Immature natural killer cell (primary cell): ENCODE results near the gene NRXN2. TPM values are rescaled to one million over a fixed set of nuclear protein-coding genes. Genes with fewer than 3 reads are reported as not detected.
A peak's percentile ranks its signal among the peaks of the same experiment; 100 is the strongest.
"Not testable (repeated sequence)": the region's sequence is repeated elsewhere in the genome, so short reads cannot be mapped to it uniquely, and the experiment has no call there.

Experiments
- DNase-seq, 3 donors: peaks; one replicate each; pipeline ENCODE4 v3.0.0; 2022; ENCODE audit warnings: mixed read lengths in 1 of 3
- H3K27ac Mint-ChIP-seq, 6 donors: one replicate each; pipeline ENCODE4 v1.8.0; 2020; ENCODE audit warnings: mixed read lengths in 6 of 6, mild to moderate bottlenecking in 5 of 6, inconsistent platforms in 4 of 6, moderate library complexity in 3 of 6
- H3K27me3 Mint-ChIP-seq, 3 donors: one replicate each; pipeline ENCODE4 v1.8.0; 2020 to 2021; ENCODE audit warnings: low read depth in 3 of 3, mild to moderate bottlenecking in 3 of 3, mixed read lengths in 3 of 3, moderate library complexity in 3 of 3, inconsistent platforms in 1 of 3
- H3K36me3 Mint-ChIP-seq, 3 donors: one replicate each; pipeline ENCODE4 v1.8.0; 2020; ENCODE audit warnings: mixed read lengths in 3 of 3, inconsistent platforms in 2 of 3, mild to moderate bottlenecking in 2 of 3
- H3K4me1 Mint-ChIP-seq, 2 donors: one replicate each; pipeline ENCODE4 v1.8.0; 2020; ENCODE audit warnings: inconsistent platforms in 2 of 2, mild to moderate bottlenecking in 2 of 2, mixed read lengths in 2 of 2, moderate library complexity in 1 of 2
- H3K4me3 Mint-ChIP-seq, 5 donors: one replicate each; pipeline ENCODE4 v1.8.0; 2020; ENCODE audit warnings: mild to moderate bottlenecking in 5 of 5, mixed read lengths in 5 of 5, inconsistent platforms in 3 of 5, moderate library complexity in 3 of 5
- H3K9me3 Mint-ChIP-seq, 6 donors: one replicate each; pipeline ENCODE4 v1.8.0; 2020; ENCODE audit warnings: mild to moderate bottlenecking in 6 of 6, mixed read lengths in 6 of 6, inconsistent platforms in 4 of 6, moderate library complexity in 3 of 6
- polyA plus RNA-seq, 3 donors: library from polyadenylated mRNA; unstranded; fragments of 300-500 nt; fragmentation: Illumina TruSeq; gene quantifications; one replicate each; pipeline ENCODE4 v1.2.3, GENCODE V29; 2021

The NRXN2 gene
- polyA plus RNA-seq, 3 donors from 2014 or later, result 0.44 to 3.6 (median 3.2) TPM

DNA sequence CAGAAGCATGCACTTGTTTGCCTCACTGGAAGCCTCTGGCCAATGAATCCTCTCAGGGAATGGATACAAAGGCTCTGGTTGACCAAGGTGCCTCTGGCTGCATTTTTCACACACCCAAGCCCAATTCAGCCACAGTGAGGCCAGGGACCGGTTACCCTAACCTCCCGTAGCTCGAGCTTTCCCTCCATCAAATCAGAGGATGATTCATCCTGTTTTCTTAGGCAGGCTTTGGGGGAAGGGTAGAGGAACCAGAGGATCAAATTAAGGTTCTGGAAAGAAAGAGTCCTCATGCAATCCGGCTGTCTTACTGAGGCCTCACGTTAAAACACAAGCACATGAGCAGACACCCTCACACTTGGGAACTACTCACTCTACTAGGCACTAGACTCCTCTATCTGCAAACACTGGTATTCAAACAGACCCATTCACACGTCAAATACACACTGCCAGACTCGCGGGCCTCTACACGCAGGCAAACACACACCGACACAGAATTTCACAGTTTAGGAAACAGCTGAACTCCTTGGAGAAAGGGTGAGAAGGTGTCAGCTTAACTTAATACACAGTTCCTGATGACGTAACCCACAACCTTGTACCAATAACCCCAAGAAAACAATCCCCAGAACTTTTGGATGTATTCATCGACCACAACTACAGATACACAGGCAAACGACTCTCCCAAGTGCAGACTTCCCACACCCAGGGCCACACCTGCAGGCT lies 12.4 kb downstream of the NRXN2 start:
- Mint-ChIP-seq H3K4me1 (peaks cover 12 to 16% of the 10 kb centered on the region in 2 donors), H3K9me3 (peaks cover 0 to 1% (median 0%) of the 10 kb centered on the region in 6 donors), H3K36me3 (no peaks in the 10 kb centered on the region), H3K27ac (no peak overlapping the region), H3K4me3 (peak overlapping the region in 1 of 5 donors; percentile 54), H3K27me3 (peaks cover 16 to 45% (median 34%) of the 10 kb centered on the region in 3 donors)
- no peak for DNase-seq

- DNase-seq, result no peak
- Mint-ChIP-seq H3K27me3 (peaks cover 4 to 29% (median 15%) of the 10 kb centered on the region in 3 donors), H3K27ac (no peak overlapping the region), H3K36me3 (no peaks in the 10 kb centered on the region), H3K9me3 (peaks cover 0 to 1% (median 0%) of the 10 kb centered on the region in 6 donors), H3K4me1 (peaks cover 0 to 2% of the 10 kb centered on the region in 2 donors), H3K4me3 (no peak overlapping the region)
Observed at GRCh38 chr11:64705501-64705900, 17.5 kb downstream of the NRXN2 start.

DNA sequence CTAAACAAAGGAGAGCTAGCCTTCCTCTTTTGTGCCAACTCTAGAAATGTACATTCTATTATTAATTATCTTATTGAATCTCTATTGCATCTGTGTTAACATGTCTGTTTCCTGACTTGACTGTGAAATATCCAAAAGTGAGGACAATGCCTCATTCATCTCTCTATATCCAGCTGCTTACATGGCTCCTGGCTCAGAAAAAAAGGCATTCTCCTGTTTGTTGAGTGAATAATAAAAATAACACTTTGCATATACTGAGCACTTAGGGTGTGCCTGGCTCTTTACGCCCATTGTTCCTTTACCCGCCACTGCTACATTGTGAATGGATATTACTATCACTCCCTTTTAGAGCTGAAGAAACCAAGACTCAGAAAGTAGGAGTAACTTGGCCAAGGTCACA lies 19.9 kb downstream of the NRXN2 start:
- Mint-ChIP-seq H3K36me3 (no peaks in the 10 kb centered on the region), H3K4me1 (peaks cover 0 to 2% of the 10 kb centered on the region in 2 donors), H3K27me3 (peaks cover 4 to 23% (median 20%) of the 10 kb centered on the region in 3 donors), H3K27ac (no peak overlapping the region), H3K9me3 (peaks cover 0 to 1% (median 0%) of the 10 kb centered on the region in 6 donors), H3K4me3 (no peak overlapping the region)
- DNase-seq, result no peak

DNA sequence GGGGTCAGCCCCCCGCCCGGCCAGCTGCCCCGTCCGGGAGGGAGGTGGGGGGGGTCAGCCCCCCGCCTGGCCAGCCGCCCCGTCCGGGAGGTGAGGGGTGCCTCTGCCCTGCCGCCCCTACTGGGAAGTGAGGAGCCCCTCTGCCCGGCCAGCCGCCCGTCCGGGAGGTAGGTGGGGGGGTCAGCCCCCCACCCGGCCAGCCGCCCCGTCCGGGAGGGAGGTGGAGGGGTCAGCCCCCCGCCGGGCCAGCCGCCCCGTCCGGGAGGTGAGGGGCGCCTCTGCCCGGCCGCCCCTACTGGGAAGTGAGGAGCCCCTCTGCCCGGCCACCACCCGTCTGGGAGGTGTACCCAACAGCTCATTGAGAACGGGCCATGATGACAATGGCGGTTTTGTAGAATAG lies 21.0 kb downstream of the NRXN2 start:
- H3K27ac Mint-ChIP-seq, H3K4me3 Mint-ChIP-seq, DNase-seq, H3K4me1 Mint-ChIP-seq, H3K9me3 Mint-ChIP-seq, H3K36me3 Mint-ChIP-seq: not testable (repeated sequence)
- peaks cover 4 to 22% (median 17%) of the 10 kb centered on the region in 3 donors for H3K27me3 Mint-ChIP-seq

DNA sequence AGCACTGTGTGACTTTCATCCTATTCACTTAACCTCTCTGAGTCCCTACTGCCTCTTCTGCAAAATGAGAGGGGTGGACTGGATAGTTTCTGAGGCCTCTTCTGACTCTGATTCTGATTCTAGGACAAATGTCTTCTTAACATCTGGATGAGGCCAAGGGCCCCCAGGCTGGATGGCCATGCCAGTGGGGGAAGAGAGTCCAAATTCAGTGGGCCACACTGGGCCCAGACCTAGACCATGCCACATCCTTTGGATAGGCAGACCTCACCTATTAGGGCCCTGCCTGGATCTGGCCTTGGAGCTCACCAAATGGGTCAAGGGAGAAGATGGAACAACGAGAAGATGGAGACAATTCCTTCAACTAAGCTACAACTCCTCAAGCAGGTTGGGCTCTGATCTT lies 24.6 kb downstream of the NRXN2 start:
- Mint-ChIP-seq H3K27me3 (peaks cover 0 to 14% (median 9%) of the 10 kb centered on the region in 3 donors), H3K9me3 (no peaks in the 10 kb centered on the region), H3K36me3 (no peaks in the 10 kb centered on the region), H3K27ac (no peak overlapping the region), H3K4me3 (no peak overlapping the region), H3K4me1 (no peaks in the 10 kb centered on the region)
- no peak for DNase-seq

DNA sequence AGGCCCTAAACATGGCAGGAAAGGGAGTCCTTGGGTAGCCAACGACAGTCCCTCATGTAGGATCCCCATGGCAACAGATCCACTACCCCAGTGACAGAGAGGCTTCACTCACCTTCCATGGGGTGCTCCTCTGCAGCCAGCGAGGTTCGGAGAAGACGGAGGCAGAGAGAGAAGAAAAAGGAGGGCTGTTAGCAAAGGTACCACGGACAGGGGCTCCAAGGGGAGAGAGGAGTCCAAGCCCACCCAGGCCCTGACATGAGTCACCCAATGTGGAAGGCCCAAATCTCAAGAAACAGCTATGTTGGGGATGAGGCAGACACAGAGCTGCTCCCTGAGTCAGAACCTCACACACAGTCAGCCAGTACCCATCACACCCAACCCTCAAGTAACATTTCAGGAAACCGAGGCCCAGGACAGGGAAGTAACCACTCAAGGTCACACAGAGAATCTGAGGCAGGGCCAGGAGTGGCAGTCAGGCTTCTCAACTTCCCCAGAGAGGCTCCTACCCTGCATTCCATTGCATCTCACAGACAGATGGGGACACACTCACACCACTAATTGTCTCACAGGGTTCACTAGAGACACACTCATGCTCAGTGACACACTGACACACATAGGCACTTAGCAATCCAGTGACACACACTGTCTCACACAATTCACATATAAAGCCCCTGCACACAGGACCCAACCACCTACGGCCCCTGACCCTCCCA lies 25.2 kb downstream of the NRXN2 start:
- H3K4me3 Mint-ChIP-seq, result no peak overlapping the region
- DNase-seq, result no peak
- no peaks in the 10 kb centered on the region for H3K4me1 Mint-ChIP-seq
- H3K27ac Mint-ChIP-seq, result no peak overlapping the region
- no peaks in the 10 kb centered on the region for H3K9me3 Mint-ChIP-seq
- no peaks in the 10 kb centered on the region for H3K36me3 Mint-ChIP-seq
- peaks cover 0 to 16% (median 9%) of the 10 kb centered on the region in 3 donors for H3K27me3 Mint-ChIP-seq

DNA sequence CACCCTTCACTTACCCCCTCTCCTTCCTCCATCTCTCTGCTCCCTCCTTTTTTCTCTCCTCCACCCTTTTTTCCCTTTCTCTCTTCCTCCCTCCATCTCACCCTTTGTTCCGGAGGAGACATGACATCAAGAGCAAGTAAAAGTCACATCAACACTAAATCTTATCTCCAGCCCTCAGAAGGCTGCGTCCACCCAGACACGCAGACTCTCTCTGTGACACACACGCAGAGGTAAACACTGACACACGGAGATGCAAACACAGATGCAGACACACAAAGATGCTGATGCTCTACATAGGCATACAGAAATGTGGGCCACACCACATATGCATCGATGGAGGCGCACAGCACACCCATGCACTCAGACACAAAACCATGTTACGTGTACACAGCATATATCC lies 27.0 kb downstream of the NRXN2 start:
- DNase-seq, result no peak
- Mint-ChIP-seq H3K36me3 (no peaks in the 10 kb centered on the region), H3K27me3 (peaks cover under 1 to 18% (median 9%) of the 10 kb centered on the region in 3 donors), H3K4me1 (no peaks in the 10 kb centered on the region), H3K9me3 (no peaks in the 10 kb centered on the region), H3K27ac (no peak overlapping the region), H3K4me3 (no peak overlapping the region)

DNA sequence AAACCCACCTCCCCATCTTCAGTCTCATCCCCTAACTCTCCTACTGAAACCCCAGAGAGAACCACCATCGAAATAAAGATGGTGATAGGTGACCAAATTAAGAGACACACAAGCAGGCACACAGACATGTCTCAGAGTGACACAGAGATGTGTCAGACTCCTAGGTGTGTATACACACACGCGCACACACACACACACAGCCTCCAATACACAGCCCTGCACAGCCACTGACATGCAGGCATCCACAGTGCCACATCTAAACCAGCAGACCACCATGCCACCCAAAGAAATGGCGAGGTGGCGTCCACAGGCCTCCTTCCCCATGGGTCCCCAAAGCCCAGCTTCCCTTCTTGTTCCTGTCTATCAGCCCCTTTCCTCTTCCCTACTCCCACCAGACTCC lies 27.4 kb downstream of the NRXN2 start:
- H3K27me3 Mint-ChIP-seq, result peaks cover 3 to 18% (median 10%) of the 10 kb centered on the region in 3 donors
- no peak overlapping the region for H3K4me3 Mint-ChIP-seq
- H3K36me3 Mint-ChIP-seq, result no peaks in the 10 kb centered on the region
- no peak for DNase-seq
- H3K9me3 Mint-ChIP-seq, result no peaks in the 10 kb centered on the region
- no peaks in the 10 kb centered on the region for H3K4me1 Mint-ChIP-seq
- H3K27ac Mint-ChIP-seq, result no peak overlapping the region

DNA sequence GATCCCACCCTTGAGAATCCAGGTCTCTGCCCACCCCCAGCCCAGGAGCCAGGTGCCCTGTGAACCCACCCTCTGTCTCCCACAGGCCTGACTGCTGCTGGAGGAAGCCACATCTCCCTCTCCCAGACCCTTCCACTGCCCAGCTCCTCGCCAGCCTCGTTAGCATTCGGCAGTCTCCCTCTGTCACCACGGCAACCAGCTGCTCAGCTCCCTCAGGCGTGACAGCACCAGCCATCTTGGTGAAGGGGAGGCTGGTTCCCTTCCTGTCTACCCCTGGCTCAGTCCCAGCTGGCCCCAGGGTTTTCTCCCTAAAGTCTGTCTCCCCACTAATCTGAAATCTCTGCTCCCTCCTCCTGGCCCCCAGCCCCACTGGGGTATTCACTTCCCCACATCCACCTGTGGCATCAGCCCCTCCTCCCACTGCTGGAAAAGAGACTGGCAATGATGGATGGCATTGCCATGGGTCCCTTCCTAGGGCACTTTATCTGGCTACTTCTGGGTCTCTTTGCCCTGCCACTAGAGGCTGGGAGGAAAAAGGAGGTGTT lies 28.1 kb downstream of the NRXN2 start:
- Mint-ChIP-seq H3K4me1 (no peaks in the 10 kb centered on the region), H3K27ac (no peak overlapping the region)

GRCh38 chr11:64694026-64694755 lies 28.8 kb downstream of the NRXN2 start:
- Mint-ChIP-seq H3K4me1 (peaks cover under 1 to 2% of the 10 kb centered on the region in 2 donors), H3K27me3 (peaks cover 3 to 18% (median 8%) of the 10 kb centered on the region in 3 donors), H3K36me3 (no peaks in the 10 kb centered on the region), H3K4me3 (no peak overlapping the region), H3K9me3 (no peaks in the 10 kb centered on the region), H3K27ac (no peak overlapping the region)
- no peak for DNase-seq

More for the DNA sequence above, 28.1 kb downstream of the NRXN2 start:
- Mint-ChIP-seq H3K36me3 (no peaks in the 10 kb centered on the region), H3K9me3 (no peaks in the 10 kb centered on the region), H3K4me3 (no peak overlapping the region), H3K27me3 (peaks cover 3 to 18% (median 8%) of the 10 kb centered on the region in 3 donors)
- no peak for DNase-seq

GRCh38 chr11:64692764-64693331 lies 30.1 kb downstream of the NRXN2 start:
- H3K4me1 Mint-ChIP-seq, result peaks cover 12 to 15% of the 10 kb centered on the region in 2 donors
- H3K27me3 Mint-ChIP-seq, result peaks cover 3 to 18% (median 6%) of the 10 kb centered on the region in 3 donors
- DNase-seq, result no peak
- H3K27ac Mint-ChIP-seq, result no peak overlapping the region
- H3K36me3 Mint-ChIP-seq, result no peaks in the 10 kb centered on the region
- no peaks in the 10 kb centered on the region for H3K9me3 Mint-ChIP-seq
- no peak overlapping the region for H3K4me3 Mint-ChIP-seq

GRCh38 chr11:64691543-64691942 lies 31.5 kb downstream of the NRXN2 start:
- Mint-ChIP-seq H3K4me3 (no peak overlapping the region), H3K4me1 (peaks cover 12 to 16% of the 10 kb centered on the region in 2 donors), H3K27ac (no peak overlapping the region), H3K27me3 (peaks cover 4 to 18% (median 5%) of the 10 kb centered on the region in 3 donors), H3K36me3 (no peaks in the 10 kb centered on the region), H3K9me3 (no peaks in the 10 kb centered on the region)
- no peak for DNase-seq

GRCh38 chr11:64690235-64690634 lies 32.8 kb downstream of the NRXN2 start:
- H3K36me3 Mint-ChIP-seq, result no peaks in the 10 kb centered on the region
- H3K4me1 Mint-ChIP-seq, result peaks cover 12 to 16% of the 10 kb centered on the region in 2 donors
- no peak overlapping the region for H3K27ac Mint-ChIP-seq
- H3K4me3 Mint-ChIP-seq, result no peak overlapping the region
- no peak for DNase-seq
- no peaks in the 10 kb centered on the region for H3K9me3 Mint-ChIP-seq
- peaks cover 4 to 22% (median 5%) of the 10 kb centered on the region in 3 donors for H3K27me3 Mint-ChIP-seq
